IMR-90 (cell line): ENCODE results near the gene RGS9. TPM values are rescaled to one million over a fixed set of nuclear protein-coding genes. Genes with fewer than 3 reads are reported as not detected.

Experiments
- ATAC-seq: fragments of 200-7000 bp; cut with Tn5 transposase; 2 replicates; pipeline ENCODE4 v1.9.1; 2020; ENCODE audit warnings: low read depth, mild to moderate bottlenecking, moderate library complexity
- BruUV-seq: library from RNA; stranded (reverse); fragments of 400-500 nt; replicated peaks from 2 replicates; lab custom pipeline; 2021; lab: Mats Ljungman, UMichigan
- CTCF ChIA-PET: fragments of 300-600 bp; formaldehyde crosslinking; extraction: SDS; loops from one replicate; lab custom pipeline; 2021; ENCODE audit warnings: antibody characterized with exemption; lab: Yijun Ruan, JAX
- POLR2A ChIA-PET: fragments of 300-600 bp; sonication (Branson Sonifier 250); formaldehyde crosslinking; loops from one replicate; lab custom pipeline; 2022; ENCODE audit warnings: antibody characterized with exemption; ENCODE audit not compliant: unreplicated experiment; lab: Charles Lee
- DNase-seq: peaks from one replicate; pipeline ENCODE4 v3.0.0; 2013
- H2AFZ ChIP-seq: replicated peaks from 2 replicates; pipeline ENCODE3; 2013; ENCODE audit warnings: low read length, mild to moderate bottlenecking; ENCODE audit not compliant: poor library complexity
- H2AK5ac ChIP-seq: 2 replicates; pipeline ENCODE4 v1.6.1; 2013; ENCODE audit warnings: low read depth, low read length, inconsistent platforms
- H2AK9ac ChIP-seq: replicated peaks from 2 replicates; pipeline ENCODE3; 2013; ENCODE audit warnings: mild to moderate bottlenecking, low read depth, low read length, moderate library complexity; ENCODE audit not compliant: poor library complexity
- H2BK120ac ChIP-seq: 2 replicates; pipeline ENCODE4 v1.6.1; 2013; ENCODE audit warnings: low read depth, low read length, inconsistent platforms
- H2BK15ac ChIP-seq: 3 replicates; pipeline ENCODE4 v1.6.1; 2013; ENCODE audit warnings: low read depth, low read length, inconsistent platforms
- H2BK20ac ChIP-seq: 2 replicates; pipeline ENCODE4 v1.6.1; 2013; ENCODE audit warnings: low read depth, mild to moderate bottlenecking, inconsistent platforms, low read length, moderate library complexity
- H2BK5ac ChIP-seq: 2 replicates; pipeline ENCODE4 v1.6.1; 2013; ENCODE audit warnings: mild to moderate bottlenecking, low read depth, low read length, inconsistent platforms; ENCODE audit not compliant: poor library complexity, severe bottlenecking
- H3K14ac ChIP-seq: replicated peaks from 2 replicates; pipeline ENCODE4 v1.6.1; 2013; ENCODE audit warnings: low read depth, low read length, inconsistent platforms
- H3K18ac ChIP-seq: 2 replicates; pipeline ENCODE4 v1.6.1; 2013; ENCODE audit warnings: low read depth, low read length, control low read depth
- H3K23ac ChIP-seq: 2 replicates; pipeline ENCODE4 v1.6.1; 2013; ENCODE audit warnings: low read depth, low read length, inconsistent platforms
- H3K27ac ChIP-seq: 2 replicates; pipeline ENCODE4 v1.5.1; 2013; ENCODE audit warnings: mild to moderate bottlenecking, control low read depth, low read length; ENCODE audit not compliant: insufficient read depth
- H3K27me3 ChIP-seq: 2 replicates; pipeline ENCODE4 v1.6.1; 2013; ENCODE audit warnings: low read length; ENCODE audit not compliant: control insufficient read depth, insufficient read depth
- H3K36me3 ChIP-seq: 2 replicates; pipeline ENCODE4 v1.6.1; 2013; ENCODE audit warnings: low read length, mixed read lengths; ENCODE audit not compliant: control insufficient read depth, insufficient read depth
- H3K4ac ChIP-seq: 2 replicates; pipeline ENCODE4 v1.6.1; 2013; ENCODE audit warnings: low read depth, low read length, inconsistent platforms
- H3K4me1 ChIP-seq: 2 replicates; pipeline ENCODE4 v1.6.1; 2013; ENCODE audit warnings: low read length, mixed read lengths; ENCODE audit not compliant: control insufficient read depth, insufficient read depth
- H3K4me2 ChIP-seq: 2 replicates; pipeline ENCODE4 v1.6.1; 2013; ENCODE audit warnings: low read depth, mild to moderate bottlenecking, control low read depth, low read length, moderate library complexity
- H3K4me3 ChIP-seq: 2 replicates; pipeline ENCODE4 v1.5.1; 2013; ENCODE audit warnings: low read depth, mild to moderate bottlenecking, control low read depth, low read length, moderate library complexity; ENCODE audit not compliant: insufficient read depth
- H3K56ac ChIP-seq: 2 replicates; pipeline ENCODE4 v1.6.1; 2013; ENCODE audit warnings: low read length, inconsistent platforms; ENCODE audit not compliant: insufficient read depth; ENCODE audit errors: extremely low read depth
- H3K79me1 ChIP-seq, 2 experiments: 2 replicates each; pipeline ENCODE4 v1.6.1; 2013; ENCODE audit warnings: low read length in 2 of 2, inconsistent platforms in 1 of 2, low read depth in 1 of 2
- H3K9ac ChIP-seq: 2 replicates; pipeline ENCODE4 v1.6.1; 2013; ENCODE audit warnings: low read depth, low read length, control low read depth
- H3K9me1 ChIP-seq: 2 replicates; pipeline ENCODE4 v1.6.1; 2013; ENCODE audit warnings: low read length, inconsistent platforms; ENCODE audit not compliant: insufficient read depth
- H3K9me3 ChIP-seq: 2 replicates; pipeline ENCODE4 v1.6.1; 2013; ENCODE audit warnings: low read length; ENCODE audit not compliant: control insufficient read depth, insufficient read depth
- H4K20me1 ChIP-seq: 2 replicates; pipeline ENCODE4 v1.6.1; 2013; ENCODE audit warnings: low read length, inconsistent platforms; ENCODE audit not compliant: insufficient read depth
- H4K5ac ChIP-seq: 2 replicates; pipeline ENCODE4 v1.6.1; 2013; ENCODE audit warnings: mild to moderate bottlenecking, low read depth, low read length, control low read depth
- H4K8ac ChIP-seq, 2 experiments: 2 replicates each; pipeline ENCODE4 v1.6.1; 2013; ENCODE audit warnings: low read depth in 2 of 2, low read length in 2 of 2, control low read depth in 1 of 2, inconsistent platforms in 1 of 2
- H4K91ac ChIP-seq: 2 replicates; pipeline ENCODE4 v1.6.1; 2013; ENCODE audit warnings: low read depth, low read length, inconsistent platforms; ENCODE audit not compliant: insufficient read depth
- ELK1 ChIP-seq: fragments of 150-350 bp; IDR thresholded peaks from 2 replicates; pipeline ENCODE4 v1.6.1; 2016; ENCODE audit warnings: low read depth, mild to moderate bottlenecking, low read length, moderate library complexity, borderline replicate concordance
- SMC3 ChIP-seq: fragments of 150-350 bp; IDR thresholded peaks from 2 replicates; pipeline ENCODE4 v1.6.1; 2016; ENCODE audit warnings: low read depth, mild to moderate bottlenecking, antibody characterized with exemption, low read length, moderate library complexity
- WGBS, 2 experiments: methylation state at CpG; one replicate each; pipeline versions ENCODE4 v1.1.5 to v1.1.7; 2013; ENCODE audit warnings: missing lambda C conversion rate in 2 of 2; ENCODE audit not compliant: insufficient read length in 1 of 2; ENCODE audit errors: extremely low coverage in 2 of 2; 5-methylcytosine and 5-hydroxymethylcytosine counted together
- dilution Hi-C: fragments of 300-500 bp; cut with HindIII; formaldehyde crosslinking; loops from one replicate; pipeline ENCODE4 v1.14.3; 2018; ENCODE audit warnings: low sequenced_read_pairs; ENCODE audit not compliant: unreplicated experiment
- in situ Hi-C: fragments of 300-500 bp; cut with MboI; formaldehyde crosslinking; loops from 3 replicates; pipeline ENCODE4 v1.14.3; 2019; ENCODE audit warnings: low sequenced_read_pairs, inconsistent platforms, mixed read lengths
- intact Hi-C: fragments of 100-400 bp; cut with micrococcal nuclease; formaldehyde crosslinking; loops from 2 replicates; pipeline ENCODE4 v1.10.0; 2022
- polyA plus RNA-seq, 3 experiments: library from polyadenylated mRNA; depleted of rRNA; stranded (reverse); fragments of >200 nt; gene quantifications; 2 replicates each; pipeline ENCODE4 v1.2.3, GENCODE V29; 2012; ENCODE audit warnings: low replicate concordance in 1 of 3
- total RNA-seq: library from RNA; depleted of rRNA; stranded (reverse); fragments of >200 nt; gene quantifications from 2 replicates; pipeline ENCODE4 v1.2.3, GENCODE V29; 2012

Gene RGS9
- total and polyA plus RNA-seq, 2 of the 4 experiments (the other 2 are of a cell fraction) = 0.90 to 1.1 TPM

- POLR2A ChIA-PET = no interaction called here
- Histone ChIP-seq H3K27me3 (peaks cover 7% of the 10 kb centered on the region; the same call in 1 of the 2 replicates), H2AK9ac (no peak overlapping the region), H2AK5ac (no peak overlapping the region), H4K20me1 (no peaks in the 10 kb centered on the region), H3K36me3 (no peaks in the 10 kb centered on the region), H4K8ac (no peak overlapping the region), H3K79me1 (no peaks in the 10 kb centered on the region), H2BK20ac (no peak overlapping the region), H3K9me3 (no peaks in the 10 kb centered on the region), H3K56ac (no peak overlapping the region), H3K9me1 (0 out of 2 replicates have a peak, but pooled peaks cover 3% of the 10 kb centered on the region), H2BK120ac (no peak overlapping the region), H4K5ac (no peak overlapping the region), H3K4me2 (no peak overlapping the region), H2BK5ac (no peak overlapping the region), H2AFZ (no peak overlapping the region), H3K9ac (no peak overlapping the region), H2BK15ac (no peak overlapping the region), H3K27ac (no peak overlapping the region), H4K91ac (no peak overlapping the region), H3K18ac (no peak overlapping the region), H3K4ac (no peak overlapping the region), H3K14ac (no peak overlapping the region), H3K4me1 (peaks cover 2% of the 10 kb centered on the region; the same call in 1 of the 2 replicates), H3K23ac (no peak overlapping the region), H3K4me3 (no peak overlapping the region)
- dilution Hi-C loops (no loop called here), in situ Hi-C loops (loop anchor here (25.0 kb wide), 1 partner anchor 1434 kb away; no protein-coding TSS in a partner anchor), intact Hi-C loops (no loop called here)
- CTCF ChIA-PET = no interaction called here
- DNase-seq = no peak
- WGBS, 2 experiments = no CpG with 5 or more reads among the region's 10 CpGs
- TF ChIP-seq ELK1 = no peak
- TF ChIP-seq SMC3 = no peak
- BruUV-seq = no TSS peak
- ATAC-seq = no peak
These were observed 91.1 kb downstream of the RGS9 start for GRCh38 chr17:65228287-65228686.
